Activated T-helper 1 cell treated with anti-CD3 and anti-CD28 coated beads, Interleukin-2, amount 50 U/mL, for 16 hours (primary cell): ENCODE results near the gene HMCN2.

Experiments used
- DNase-seq, 2 donors: peaks; one replicate each; pipeline ENCODE4 v3.0.0-alpha.2; 2020; ENCODE audit warnings: low read depth in 1 of 2, low spot score in 1 of 2

The HMCN2 gene

DNA sequence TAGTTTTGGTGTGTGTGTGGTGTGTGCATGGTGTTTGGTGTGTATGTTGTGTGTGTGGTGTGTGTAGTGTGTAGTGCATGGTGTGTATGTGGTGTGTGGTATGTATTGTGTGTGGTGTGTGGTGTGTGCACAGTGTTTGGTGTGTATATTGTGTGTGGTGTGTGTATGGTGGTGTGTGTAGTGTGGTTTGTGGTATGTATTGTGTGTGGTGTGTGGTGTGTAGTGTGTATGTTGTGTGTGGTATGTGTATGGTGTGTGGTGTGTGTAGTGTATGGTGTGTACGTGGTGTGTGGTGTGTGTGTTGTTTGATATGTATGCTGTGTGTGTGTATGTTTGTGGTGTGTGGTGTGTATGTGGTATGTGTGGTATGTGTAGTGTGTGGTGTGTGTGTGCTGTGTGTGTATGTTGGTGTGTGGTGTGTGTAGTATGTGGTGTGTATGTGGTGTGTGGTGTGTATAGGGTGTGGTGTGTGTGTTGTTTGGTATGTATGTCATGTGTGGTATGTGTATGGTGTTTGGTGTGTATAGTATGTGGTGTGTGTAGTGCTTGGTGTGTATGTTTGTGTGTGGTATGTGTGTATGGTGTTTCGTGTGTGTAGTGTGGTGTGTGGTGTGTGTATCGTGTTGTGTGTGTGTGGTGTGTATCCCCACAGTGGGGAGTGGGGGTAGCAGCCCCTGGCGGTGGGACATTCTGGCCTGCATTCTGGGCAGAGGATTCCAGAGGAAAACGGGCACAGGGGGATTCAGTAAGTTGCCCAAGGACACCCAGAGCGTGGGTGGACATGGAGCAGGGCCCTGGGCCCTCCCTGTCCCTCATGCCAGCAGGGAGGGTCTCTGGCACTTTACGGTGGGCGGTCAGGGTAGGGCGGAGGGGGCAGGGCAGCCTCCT, 79.7 kb downstream of the HMCN2 start:
- no peak for DNase-seq

DNA sequence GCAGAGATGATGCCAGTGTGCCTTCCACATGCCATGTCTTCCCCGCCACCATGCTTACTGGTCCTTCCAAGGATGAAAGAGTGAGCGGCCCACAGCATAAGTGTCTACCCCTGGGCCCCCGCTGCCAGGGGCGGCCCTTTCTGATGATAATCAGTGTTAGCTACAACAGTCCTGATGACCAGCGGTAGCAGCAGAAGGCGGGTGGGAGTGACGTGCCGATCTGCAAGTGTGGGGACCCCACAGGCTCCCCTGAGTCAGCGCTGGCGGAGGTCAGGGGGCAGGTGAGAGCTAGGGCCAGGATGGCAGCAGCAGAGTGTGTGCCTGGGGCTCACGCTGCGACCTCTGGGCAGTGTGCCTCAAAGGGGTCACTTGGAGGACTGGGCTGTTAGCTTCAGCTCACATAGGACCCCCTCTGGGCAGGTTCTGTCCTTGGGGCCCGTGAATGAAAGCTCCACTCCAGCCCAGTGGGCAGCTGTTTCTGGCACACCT, 80.4 kb downstream of the HMCN2 start:
- no peak for DNase-seq

DNA sequence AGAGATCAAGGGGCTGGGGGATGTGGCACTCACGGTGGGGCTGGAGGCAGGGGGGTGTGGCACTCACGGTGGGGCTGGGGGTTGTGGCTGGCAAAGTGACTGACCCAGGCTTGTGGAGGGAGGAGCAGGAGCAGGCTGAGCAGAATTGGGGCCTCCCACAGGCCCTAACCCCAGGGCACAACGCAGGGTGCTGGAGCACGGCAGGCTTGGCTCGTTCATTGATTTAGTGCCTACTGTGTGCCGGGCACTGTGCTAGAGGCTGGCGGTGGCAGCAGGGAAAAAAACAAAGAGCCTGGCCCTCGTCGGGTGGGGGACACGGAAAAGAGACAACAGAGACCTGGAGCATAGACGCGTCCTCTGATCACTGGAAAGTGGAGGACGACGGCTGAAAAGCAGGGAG, 80.9 kb downstream of the HMCN2 start:
- no peak for DNase-seq

DNA sequence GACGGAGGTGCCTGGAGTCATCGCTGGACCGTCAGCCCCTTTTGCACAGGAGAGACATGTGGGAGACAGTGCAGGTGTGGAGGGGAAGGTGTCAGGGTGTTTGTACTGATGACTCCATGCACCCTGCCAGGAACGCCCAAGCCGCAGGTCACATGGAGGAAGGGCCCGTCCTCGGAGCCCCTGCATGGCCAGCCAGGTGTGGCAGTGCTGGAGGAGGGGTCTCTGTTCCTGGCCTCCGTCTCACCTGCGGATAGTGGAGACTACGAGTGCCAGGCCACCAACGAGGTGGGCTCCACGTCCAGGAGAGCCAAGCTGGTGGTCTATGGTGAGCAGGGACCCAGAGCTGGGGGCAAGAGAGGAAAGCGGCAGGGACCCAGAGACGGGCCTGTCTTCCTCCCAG, 81.5 kb downstream of the HMCN2 start:
- DNase-seq = no peak

DNA sequence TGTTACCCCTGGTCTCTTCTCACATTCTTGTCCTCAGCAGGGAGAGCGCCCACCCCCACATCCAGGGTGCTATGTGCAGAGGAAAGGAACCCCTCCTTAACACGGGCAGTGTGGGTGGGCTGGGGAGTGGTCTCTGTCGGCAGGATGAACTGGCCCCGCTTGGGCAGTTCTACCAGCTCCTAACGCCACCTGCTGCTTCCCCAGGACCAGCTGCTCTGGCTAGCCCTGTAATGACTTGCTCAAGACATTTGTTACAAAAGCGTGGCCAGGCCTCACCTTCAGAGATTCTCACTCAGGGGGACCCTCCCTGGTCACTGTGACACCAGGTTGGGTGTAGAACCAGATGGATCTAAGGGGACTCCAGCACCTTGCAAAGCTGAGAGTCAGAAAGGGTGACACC, 82.4 kb downstream of the HMCN2 start:
- no peak for DNase-seq

DNA sequence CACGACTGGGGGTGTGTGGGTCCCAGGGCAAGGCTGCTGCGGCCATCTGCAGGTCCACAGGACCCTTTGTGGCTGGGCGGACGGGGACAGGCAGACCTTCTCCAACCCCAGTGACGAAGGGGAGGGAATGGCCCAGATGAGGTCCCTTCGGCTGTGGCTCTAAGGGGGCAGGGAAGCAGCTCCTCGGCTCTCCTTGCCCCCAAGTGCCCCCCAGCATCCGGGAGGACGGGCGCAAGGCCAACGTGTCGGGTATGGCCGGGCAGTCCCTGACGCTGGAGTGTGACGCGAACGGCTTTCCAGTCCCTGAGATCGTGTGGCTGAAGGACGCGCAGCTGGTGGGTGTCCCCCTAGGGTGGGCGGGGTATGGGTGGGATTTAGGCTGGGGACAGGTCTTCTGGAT, 82.8 kb downstream of the HMCN2 start:
- no peak for DNase-seq

DNA sequence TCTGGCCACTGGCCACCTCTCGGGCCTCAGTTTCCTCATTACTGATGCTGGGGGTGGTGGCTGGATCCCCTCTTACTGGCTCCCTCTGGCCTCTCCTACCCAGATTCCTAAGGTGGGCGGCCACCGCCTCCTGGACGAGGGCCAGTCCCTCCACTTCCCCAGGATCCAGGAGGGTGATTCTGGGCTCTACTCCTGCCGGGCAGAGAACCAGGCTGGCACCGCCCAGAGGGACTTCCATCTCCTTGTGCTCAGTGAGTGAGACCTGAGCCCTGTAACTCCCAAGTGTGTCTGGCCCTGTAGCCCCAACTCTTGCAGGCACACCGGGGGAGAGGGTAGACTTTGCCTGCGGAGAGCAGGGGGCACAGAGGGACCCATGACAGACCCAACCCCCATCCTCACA, 83.3 kb downstream of the HMCN2 start:
- DNase-seq = no peak

DNA sequence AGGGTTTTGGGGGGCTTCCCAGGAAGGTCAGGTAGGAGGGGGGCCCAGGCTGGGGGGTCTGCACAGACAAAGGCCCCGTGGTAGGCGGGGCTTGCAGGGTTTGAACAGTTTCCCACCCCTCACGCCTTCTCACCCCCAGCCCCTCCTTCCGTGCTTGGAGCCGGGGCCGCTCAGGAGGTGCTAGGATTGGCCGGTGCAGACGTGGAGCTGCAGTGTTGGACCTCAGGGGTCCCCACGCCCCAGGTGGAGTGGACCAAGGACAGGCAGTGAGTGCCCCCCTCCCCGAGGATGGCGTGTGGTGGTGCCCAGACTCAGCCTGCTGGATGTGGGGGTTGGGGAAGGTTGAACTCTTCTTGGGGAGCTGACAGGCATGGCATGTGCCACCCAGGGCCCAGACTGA, 83.8 kb downstream of the HMCN2 start:
- DNase-seq = no peak

DNA sequence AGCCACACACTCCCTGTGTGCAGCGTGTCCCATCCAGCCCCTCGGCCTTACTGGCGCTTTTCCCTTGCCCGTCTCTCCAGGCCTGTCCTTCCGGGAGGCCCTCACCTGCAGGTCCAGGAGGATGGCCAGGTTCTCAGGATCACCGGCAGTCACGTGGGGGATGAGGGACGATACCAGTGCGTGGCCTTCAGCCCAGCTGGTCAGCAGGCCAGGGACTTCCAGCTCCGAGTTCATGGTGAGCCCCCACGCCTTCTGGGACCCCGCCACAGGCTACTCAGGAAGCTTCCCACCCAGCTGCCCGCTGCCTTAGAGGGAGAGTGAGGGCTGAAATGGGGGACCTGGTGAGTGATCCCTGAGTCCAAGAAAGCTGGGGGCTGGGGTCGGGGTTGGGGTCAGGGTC, 85.8 kb downstream of the HMCN2 start:
- no peak for DNase-seq

DNA sequence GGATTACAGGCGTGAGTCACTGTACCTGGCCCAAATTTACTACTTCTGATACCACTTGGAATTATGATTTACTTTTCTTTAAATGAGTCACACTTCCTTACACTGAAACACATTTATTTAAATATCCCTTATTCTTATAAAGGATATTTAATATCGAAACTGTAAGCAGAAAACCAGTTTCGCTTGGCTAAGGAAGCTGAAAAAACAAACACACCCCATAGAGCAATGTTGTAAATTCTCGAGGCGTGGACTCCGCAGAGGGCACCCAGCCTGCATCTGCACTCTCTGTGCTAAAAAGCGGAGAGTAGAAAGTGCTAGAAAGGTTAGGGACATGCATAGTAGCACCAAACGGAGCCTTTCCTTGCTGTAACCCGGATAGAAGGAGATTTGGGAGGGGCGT, 86.5 kb downstream of the HMCN2 start:
- no peak for DNase-seq

DNA sequence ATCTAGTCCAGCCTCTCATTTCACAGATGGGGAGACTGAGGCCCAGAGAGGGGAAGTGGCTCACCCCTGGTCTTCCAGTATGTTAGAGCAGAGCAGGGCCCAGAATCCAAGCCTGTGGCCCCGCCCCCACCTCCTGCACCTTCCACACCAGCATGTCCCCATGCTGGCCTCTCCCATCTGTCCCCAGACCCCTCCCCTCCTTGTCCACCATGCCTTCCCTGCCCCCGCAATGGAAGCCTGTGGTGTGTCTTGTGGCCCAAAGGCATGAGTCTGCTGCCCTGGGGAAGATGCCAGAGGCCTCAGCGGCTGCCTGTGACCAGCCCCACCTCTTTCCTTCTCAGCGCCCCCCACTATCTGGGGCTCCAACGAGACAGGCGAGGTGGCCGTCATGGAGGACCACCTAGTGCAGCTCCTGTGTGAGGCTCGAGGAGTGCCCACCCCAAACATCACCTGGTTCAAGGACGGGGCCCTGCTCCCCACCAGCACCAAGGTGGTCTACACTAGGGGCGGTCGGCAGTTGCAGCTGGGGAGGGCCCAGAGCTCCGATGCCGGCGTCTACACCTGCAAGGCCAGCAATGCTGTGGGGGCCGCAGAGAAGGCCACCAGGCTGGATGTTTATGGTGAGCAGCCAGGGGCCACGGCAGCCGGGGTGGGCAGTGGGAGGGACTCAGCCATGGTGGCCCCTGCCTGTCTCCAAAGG, 87.2 kb downstream of the HMCN2 start:
- DNase-seq = no peak

DNA sequence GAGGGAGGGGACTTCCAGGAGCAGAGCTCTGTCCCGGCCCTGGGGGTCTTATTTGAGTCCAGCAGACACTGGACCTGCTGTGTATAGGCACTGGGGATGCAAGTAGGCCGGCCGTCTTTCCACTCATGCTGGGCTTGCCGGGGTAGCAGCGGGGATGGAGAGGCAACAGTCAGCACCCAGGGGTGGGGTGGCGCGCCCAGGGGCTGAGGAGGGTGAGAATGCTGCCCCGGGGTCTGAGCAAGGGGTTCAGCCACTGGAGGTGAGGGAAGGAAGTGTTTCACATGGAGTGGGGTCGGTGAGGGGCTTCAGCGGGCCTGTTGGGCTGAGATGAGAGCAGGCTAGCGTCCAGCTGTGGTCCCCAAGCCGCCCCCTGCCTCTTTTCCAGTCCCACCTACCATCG, 88.8 kb downstream of the HMCN2 start:
- DNase-seq = no peak

DNA sequence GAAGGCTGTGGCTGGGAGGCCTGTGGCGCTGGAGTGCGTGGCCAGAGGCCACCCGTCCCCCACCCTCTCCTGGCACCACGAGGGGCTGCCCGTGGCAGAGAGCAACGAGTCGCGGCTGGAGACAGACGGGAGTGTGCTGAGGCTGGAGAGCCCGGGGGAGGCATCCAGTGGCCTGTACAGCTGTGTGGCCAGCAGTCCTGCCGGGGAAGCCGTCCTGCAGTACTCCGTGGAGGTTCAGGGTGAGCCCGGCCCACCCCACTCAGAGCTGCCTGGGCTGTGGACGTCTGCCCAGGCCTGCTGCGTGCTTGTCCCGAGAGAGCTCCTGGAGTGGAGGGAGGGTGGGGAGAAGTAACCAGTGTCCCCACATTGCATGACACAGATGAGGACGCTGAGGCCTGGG, 89.2 kb downstream of the HMCN2 start:
- DNase-seq = no peak

DNA sequence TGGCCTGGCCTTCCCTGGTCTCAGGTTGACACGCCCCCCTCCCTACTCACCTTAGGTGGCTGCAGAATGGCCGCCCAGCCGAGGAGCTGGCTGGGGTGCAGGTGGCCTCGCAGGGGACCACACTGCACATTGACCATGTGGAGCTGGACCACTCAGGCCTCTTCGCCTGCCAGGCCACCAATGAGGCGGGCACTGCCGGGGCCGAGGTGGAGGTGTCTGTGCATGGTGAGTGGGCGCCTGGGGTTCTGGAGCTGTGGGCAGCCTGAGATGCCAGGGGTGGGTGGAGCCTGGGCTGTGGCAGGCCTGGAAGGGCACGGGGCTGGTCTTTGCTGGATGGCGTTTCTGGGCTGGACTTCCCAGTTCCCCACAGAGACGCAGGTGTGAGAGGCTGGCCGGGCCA, 90.5 kb downstream of the HMCN2 start:
- no peak for DNase-seq

DNA sequence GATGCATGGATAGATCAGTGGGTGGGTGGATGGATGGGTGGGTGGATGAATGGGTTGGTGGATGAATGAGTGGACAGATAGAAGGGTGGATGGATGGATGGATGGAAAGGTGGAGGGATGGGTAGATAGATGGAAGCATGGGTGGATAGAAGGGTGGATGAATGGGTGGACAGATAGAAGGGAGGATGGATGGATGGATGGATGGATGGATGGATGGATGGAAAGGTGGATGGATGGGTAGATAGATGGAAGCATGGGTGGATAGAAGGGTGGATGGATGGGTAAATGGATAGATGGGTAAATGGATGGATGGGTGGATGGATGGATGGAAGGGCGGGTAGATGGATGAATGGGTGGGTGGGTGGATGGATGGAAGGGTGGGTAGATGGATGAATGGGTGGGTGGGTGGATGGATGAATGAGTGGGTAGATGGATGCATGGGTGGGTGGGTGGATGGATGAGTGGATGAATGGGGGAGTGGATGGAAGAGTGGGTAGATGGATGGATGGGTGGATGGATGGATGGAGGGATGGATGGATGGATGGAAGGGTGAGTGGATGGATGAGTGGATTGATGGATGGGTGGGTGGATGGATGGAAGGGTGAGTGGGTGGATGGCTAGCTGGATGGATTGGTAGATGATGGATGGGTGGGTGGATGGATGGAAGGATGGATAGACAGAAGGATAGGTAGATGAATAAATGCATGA, 91.5 kb downstream of the HMCN2 start:
- no peak for DNase-seq

DNA sequence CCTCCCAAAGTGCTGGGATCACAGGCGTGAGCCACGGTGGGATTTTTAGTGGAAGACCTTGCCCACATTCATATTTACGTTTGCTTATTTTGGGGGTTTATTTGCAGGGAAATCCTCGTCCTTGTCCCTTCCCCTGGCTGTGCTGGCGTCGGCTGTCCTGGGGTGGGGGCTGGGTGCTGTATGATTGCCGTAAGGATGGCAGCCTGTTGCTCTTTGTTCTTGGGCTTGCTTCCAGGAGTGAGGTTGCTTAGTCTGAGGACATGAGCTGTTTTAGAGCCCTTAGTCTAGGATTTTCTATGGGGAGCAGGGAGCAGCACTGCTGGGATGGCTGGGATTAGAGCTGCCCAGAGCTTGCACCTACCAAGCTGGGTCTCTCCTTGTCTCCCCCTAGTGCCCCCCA, 93.4 kb downstream of the HMCN2 start:
- no peak for DNase-seq

DNA sequence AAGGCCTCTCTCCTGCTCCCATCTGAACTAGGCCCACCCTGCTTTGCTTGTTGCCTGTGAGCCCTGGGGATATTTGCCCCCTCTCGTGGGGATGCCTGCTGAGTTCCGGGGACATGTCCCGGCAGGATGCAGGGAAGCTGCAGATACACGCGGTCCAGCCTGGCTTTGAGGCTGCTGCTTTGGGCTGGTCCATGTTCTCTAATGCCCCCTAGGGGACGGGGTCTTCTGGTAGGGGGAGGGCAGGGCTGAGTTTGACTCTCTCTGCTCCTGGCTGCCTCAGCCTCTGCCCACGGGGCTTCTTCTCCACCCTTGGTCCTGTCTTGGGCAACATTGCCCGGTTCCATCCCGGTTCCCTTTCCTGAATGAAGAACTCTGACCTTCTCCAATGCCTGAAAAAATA, 94.3 kb downstream of the HMCN2 start:
- DNase-seq = no peak

DNA sequence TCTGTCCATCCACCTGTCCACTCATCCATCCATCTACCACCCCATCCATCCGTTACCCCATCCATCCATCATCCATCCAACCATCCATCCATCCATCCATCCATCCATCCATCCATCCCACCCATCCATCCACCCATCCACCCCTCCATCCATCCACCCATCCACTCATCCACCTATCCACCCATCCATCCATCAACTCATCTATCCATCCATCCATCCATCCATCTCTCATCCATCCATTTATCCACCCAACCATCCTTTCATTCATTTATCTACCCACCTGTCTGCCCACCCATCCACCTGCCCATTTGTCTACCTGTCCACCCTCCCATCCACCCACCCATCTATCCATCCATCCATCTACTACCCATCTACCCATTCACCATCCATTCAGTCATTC, 95.1 kb downstream of the HMCN2 start:
- no peak for DNase-seq

DNA sequence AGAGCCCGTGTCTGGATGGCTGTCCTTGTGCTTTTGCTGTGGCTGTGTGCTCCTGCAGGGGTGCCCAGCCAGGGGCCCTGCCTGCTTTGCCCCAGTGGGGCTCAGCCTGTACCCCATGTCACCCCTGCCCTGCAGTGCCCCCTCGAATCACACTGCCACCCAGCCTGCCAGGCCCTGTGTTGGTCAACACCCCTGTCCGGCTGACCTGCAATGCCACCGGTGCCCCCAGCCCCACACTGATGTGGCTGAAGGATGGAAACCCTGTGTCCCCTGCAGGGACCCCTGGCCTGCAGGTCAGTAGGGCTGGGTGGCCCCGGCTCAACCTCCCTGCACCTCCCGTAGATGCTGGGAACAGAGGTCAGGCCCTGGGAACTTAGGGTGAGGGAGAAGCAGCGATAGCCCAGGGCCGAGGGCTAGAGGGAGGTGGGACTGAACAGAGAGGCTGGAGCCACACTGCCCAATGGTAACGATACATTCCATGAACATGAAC, 96.4 kb downstream of the HMCN2 start:
- DNase-seq = no peak

DNA sequence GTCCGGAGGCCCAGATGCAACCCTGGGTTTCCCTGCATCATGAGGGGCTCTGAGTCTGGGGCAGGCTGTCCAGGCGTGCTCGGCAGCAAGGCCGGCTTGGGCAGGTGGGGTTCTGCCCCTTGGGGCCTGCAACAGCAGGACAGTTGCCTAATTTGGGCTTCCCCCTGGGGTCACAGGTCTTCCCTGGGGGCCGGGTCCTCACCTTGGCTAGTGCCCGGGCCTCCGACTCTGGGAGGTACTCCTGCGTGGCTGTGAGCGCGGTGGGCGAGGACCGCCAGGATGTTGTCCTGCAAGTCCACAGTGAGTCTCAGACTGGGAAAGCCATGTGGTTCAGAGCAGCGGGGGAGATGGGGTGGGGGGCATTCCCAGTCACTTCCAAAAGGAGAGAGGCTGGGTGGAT, 97.1 kb downstream of the HMCN2 start:
- DNase-seq = no peak

DNA sequence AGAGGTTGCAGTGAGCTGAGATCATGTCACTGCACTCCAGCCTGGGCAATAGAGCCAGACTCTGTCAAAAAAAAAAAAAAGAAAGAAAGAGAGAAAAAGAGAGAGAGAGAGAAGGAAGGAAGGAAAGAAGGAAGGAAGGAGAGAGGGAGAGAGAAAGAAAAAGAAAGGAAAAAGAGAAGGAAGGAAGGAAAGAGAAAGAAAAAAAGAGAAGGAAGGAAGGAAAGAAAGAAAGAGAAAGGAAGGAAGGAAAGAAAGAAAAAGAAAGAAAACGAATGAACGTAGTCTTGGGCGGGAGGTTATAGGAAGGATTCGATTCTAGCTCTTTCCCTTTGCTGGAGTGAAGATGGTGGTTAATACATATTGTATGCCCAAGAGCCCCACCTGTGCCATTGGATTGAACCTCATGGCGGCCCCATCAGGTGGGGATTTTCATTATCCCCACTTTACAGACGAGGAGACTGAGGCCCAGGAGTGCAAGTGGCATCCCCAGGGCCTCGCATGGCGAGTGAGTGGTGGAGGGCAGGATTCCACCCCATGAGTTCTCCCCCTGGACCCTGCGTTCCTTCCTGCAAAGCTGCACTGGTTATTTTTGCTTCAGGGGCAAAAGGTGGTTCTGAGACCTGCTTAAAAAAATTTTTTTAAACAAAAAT, 98.3 kb downstream of the HMCN2 start:
- DNase-seq = no peak
